Measurements from ENCODE around the gene CYP26C1. TPM values are rescaled to one million over a fixed set of nuclear protein-coding genes. Genes with fewer than 3 reads are reported as not detected.

CYP26C1 gene
- total RNA-seq, 6 experiments from 2014 or later = 0.07 to 0.12 (median 0.10) TPM; not detected in 3

DNA sequence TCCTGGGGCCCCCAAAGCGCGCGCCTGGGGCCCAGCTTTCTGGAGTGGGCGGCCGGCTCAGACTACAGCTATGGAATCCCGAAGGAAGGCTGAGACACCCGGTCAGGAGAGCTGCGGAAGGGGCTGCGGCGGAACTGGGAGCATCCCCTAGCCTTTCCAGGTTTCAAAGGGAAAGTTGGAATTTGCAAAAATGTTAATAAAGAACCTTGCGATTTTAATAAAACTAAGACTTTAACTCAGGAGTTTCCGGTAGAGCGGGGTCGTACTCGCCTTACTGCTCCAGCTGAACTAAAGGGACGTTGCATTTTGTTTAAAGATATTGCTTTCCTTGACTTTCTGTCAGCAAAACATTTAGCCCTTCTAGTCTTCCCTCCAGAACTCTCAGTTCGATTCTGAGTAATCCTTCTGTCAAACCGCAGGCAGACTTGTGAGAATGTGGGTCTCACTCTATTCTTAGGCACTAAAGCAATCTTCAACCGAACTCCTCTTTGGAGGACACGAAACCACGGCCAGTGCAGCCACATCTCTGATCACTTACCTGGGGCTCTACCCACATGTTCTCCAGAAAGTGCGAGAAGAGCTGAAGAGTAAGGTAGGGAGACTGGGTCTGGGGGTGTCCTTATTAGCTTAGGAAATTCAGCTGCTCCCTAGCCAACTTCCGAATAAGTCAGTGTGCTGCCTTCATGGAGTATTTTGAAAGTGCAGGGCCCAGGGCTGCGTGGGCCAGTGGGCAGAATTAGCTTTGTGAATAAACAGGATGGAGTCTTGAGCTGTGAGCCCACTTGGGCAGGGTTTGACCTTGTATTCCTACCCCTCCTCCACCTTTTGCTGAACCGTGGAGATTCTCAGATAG is 15.0 kb downstream of the CYP26C1 start:
- H3K27ac ChIP-seq = no peak overlapping the region
- H3K4me1 ChIP-seq = peaks cover 0 to 82% (median 22%) of the 10 kb centered on the region in 4 donors
- H3K4me3 ChIP-seq = peak overlapping the region in 2 of 3 donors; percentile 49 to 76
- no peak for ATAC-seq
- no peaks in the 10 kb centered on the region for H3K36me3 ChIP-seq
- no peaks in the 10 kb centered on the region for H3K27me3 ChIP-seq
- intact Hi-C loops (cut with DNase I) = no loop called here
- TF ChIP-seq CTCF (IDR thresholded peaks at IDR 0.05) (no peak), POLR2A (IDR thresholded peaks at IDR 0.05) (no peak)
- no peaks in the 10 kb centered on the region for H3K9me3 ChIP-seq
- WGBS (ENCODE audit: insufficient coverage, low coverage, low lambda C conversion rate, missing lambda C conversion rate) = 52% methylated on average over 19 of the region's 25 CpGs
- DNase-seq = no peak

DNA sequence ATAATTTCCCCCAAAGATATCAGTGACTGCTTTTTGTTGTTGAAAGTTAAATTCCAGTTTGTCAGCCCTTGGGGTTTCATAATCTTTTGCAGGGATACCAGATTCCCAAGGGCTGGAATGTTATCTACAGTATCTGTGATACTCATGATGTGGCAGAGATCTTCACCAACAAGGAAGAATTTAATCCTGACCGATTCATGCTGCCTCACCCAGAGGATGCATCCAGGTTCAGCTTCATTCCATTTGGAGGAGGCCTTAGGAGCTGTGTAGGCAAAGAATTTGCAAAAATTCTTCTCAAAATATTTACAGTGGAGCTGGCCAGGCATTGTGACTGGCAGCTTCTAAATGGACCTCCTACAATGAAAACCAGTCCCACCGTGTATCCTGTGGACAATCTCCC is 16.3 kb downstream of the CYP26C1 start:
- Histone ChIP-seq H3K27me3 (no peaks in the 10 kb centered on the region), H3K36me3 (no peaks in the 10 kb centered on the region), H3K4me3 (no peak overlapping the region), H3K9me3 (no peaks in the 10 kb centered on the region), H3K4me1 (peaks cover 0 to 75% (median 22%) of the 10 kb centered on the region in 4 donors), H3K27ac (peak overlapping the region in 1 of 3 donors; percentile 6)
- TF ChIP-seq POLR2A (IDR thresholded peaks at IDR 0.05) (no peak), CTCF (IDR thresholded peaks at IDR 0.05) (no peak)
- no peak for ATAC-seq
- intact Hi-C loops (cut with DNase I) = no loop called here
- 78% methylated on average over 2 of the region's 2 CpGs for WGBS (ENCODE audit: insufficient coverage, low coverage, low lambda C conversion rate, missing lambda C conversion rate)
- no peak for DNase-seq

DNA sequence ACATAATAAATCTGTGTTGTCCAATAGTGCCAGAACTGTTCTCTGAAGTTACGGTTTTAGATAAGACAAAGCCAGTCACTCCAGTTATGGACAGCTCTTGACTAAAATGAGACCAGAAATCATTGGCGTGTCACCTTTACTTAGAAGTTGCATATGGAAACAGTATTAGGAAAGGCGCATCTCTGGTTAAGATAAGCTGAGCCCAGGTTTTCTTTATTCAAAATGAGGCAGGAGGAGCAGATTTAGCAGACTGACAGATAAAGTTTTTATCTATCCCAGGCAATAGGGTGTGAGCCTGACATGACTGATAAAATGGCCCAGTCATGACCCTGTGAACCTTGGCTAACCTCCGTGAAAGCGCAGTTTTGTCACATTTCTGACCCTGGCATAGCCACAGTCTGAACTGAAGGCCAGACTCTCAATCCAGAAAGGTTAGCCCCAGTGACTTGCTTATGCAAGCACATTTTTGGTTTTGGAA is 17.3 kb downstream of the CYP26C1 start:
- WGBS (ENCODE audit: insufficient coverage, low coverage, low lambda C conversion rate, missing lambda C conversion rate) = 35% methylated on average over 5 of the region's 5 CpGs
- Histone ChIP-seq H3K27ac (peak overlapping the region in 1 of 3 donors; percentile 6), H3K36me3 (no peaks in the 10 kb centered on the region), H3K4me3 (no peak overlapping the region), H3K27me3 (no peaks in the 10 kb centered on the region), H3K4me1 (peaks cover 0 to 71% (median 19%) of the 10 kb centered on the region in 4 donors), H3K9me3 (no peaks in the 10 kb centered on the region)
- peak; percentile 57 to 92 (median 88) for ATAC-seq
- TF ChIP-seq CTCF (IDR thresholded peaks at IDR 0.05) (no peak), POLR2A (IDR thresholded peaks at IDR 0.05) (no peak)
- DNase-seq = peak; percentile 55 to 91 (median 68)
- intact Hi-C loops (cut with DNase I) = no loop called here

GRCh38 chr10:93079663-93080349 is 19.2 kb downstream of the CYP26C1 start:
- Histone ChIP-seq H3K36me3 (no peaks in the 10 kb centered on the region), H3K9me3 (no peaks in the 10 kb centered on the region), H3K4me3 (no peak overlapping the region), H3K27me3 (no peaks in the 10 kb centered on the region), H3K27ac (peak overlapping the region in 1 of 3 donors; percentile 41), H3K4me1 (peaks cover 0 to 54% (median 15%) of the 10 kb centered on the region in 4 donors)
- intact Hi-C loops (cut with DNase I) = loop anchor here in 1 of 2 donors (10.0 kb wide), 2 partner anchors 205 to 265 kb away; no protein-coding TSS in a partner anchor
- TF ChIP-seq POLR2A (IDR thresholded peaks at IDR 0.05) (no peak), CTCF (IDR thresholded peaks at IDR 0.05) (no peak)
- DNase-seq = peak in 2 of 3 donors; percentile 62 to 73
- ATAC-seq = peak; percentile 34 to 47 (median 38)
- WGBS (ENCODE audit: insufficient coverage, low coverage, low lambda C conversion rate, missing lambda C conversion rate) = 30% methylated on average over 2 of the region's 9 CpGs

All from right lobe of liver (tissue), 6 donors.